Kidney (tissue), 14 donors: Measurements from ENCODE around the gene TMEM119. TPM values are rescaled to one million over a fixed set of nuclear protein-coding genes. Genes with fewer than 3 reads are reported as not detected.

Experiments used
- DNase-seq, 5 donors: peaks; one replicate each; pipeline ENCODE4 v3.0.0-alpha.2; 2013 to 2020
- FAIRE-seq: peaks from 2 replicates; lab custom pipeline; 2012; peaks lifted over from hg19 to GRCh38; lab: Jason Lieb, UNC
- H3K27ac ChIP-seq, 2 donors: one replicate each; pipeline ENCODE4 v1.7.0; 2013; ENCODE audit warnings: low read depth in 2 of 2, low read length in 2 of 2, inconsistent platforms in 1 of 2
- H3K27me3 ChIP-seq: one replicate; pipeline ENCODE4 v1.7.1; 2013; ENCODE audit warnings: low read length, inconsistent platforms; ENCODE audit not compliant: control insufficient read depth, insufficient read depth
- H3K36me3 ChIP-seq, 3 donors: one replicate each; pipeline versions ENCODE4 v1.7.0 to v1.7.1; 2013; ENCODE audit warnings: low read length in 3 of 3, control low read depth in 1 of 3, inconsistent platforms in 1 of 3; ENCODE audit not compliant: insufficient read depth in 3 of 3, control insufficient read depth in 2 of 3
- H3K4me1 ChIP-seq, 3 donors: one replicate each; pipeline versions ENCODE4 v1.7.0 to v1.7.1; 2013; ENCODE audit warnings: low read length in 3 of 3, inconsistent platforms in 1 of 3, low read depth in 1 of 3; ENCODE audit not compliant: control insufficient read depth in 2 of 3, insufficient read depth in 2 of 3
- H3K4me3 ChIP-seq, 3 donors: one replicate each; pipeline versions ENCODE4 v1.7.0 to v1.8.1; 2013; ENCODE audit warnings: low read length in 3 of 3, control low read depth in 1 of 3, inconsistent platforms in 1 of 3
- H3K9ac ChIP-seq, 3 donors: one replicate each; pipeline versions ENCODE4 v1.7.0 to v1.7.1; 2013; ENCODE audit warnings: low read length in 3 of 3, control low read depth in 1 of 3, inconsistent platforms in 1 of 3
- H3K9me3 ChIP-seq, 3 donors: one replicate each; pipeline versions ENCODE4 v1.7.0 to v1.7.1; 2013; ENCODE audit warnings: low read length in 3 of 3, control low read depth in 1 of 3, inconsistent platforms in 1 of 3; ENCODE audit not compliant: control insufficient read depth in 2 of 3, insufficient read depth in 1 of 3
- CTCF ChIP-seq: IDR thresholded peaks from 3 replicates; pipeline ENCODE4 v1.5.1; 2012; ENCODE audit warnings: mild to moderate bottlenecking, moderate library complexity, borderline replicate concordance; ENCODE audit not compliant: insufficient read depth; ENCODE audit errors: extremely low read depth
- intact Hi-C: fragments of 100-400 bp; cut with DNase I; formaldehyde crosslinking; loops from one replicate; pipeline ENCODE4 v1.11.1; 2022
- polyA plus RNA-seq: library from polyadenylated mRNA; stranded (reverse); fragments of 350-450 nt; fragmentation: Illumina TruSeq; extraction: RNeasy Lipid Tissue Mini Kit (QIAGEN cat#74804); gene quantifications from one replicate; pipeline ENCODE4 v1.2.3, GENCODE V29; 2014; ENCODE audit warnings: low read depth, low replicate concordance; ENCODE audit not compliant: insufficient read depth
- total RNA-seq: library from RNA; stranded (reverse); fragmentation: NEBNext Ultra II Directional; extraction: Animal tissue kit (Norgen Biotek cat#: 25700); gene quantifications from one replicate; pipeline ENCODE4 v1.2.1, GENCODE V29; 2021
- donor health status: control.
- donor health status: control.
- donor health status: control.
- donor health status: control.
- donor health status: control.
- donor health status: DM: yes; HTN: yes; CAD: no.
- donor health status: Normal renal cell carcinoma (clear cell type).

TMEM119 gene
- total and polyA plus RNA-seq, 2 donors from 2014 or later = 4.1 to 15.8 TPM

GRCh38 chr12:108589840-108590229 is 8.0 kb downstream of the TMEM119 start:
- H3K4me3 ChIP-seq = no peak overlapping the region
- DNase-seq = peak in 1 of 5 donors; percentile 57
- FAIRE-seq = no peak
- H3K27ac ChIP-seq = no peak overlapping the region
- intact Hi-C loops = no loop called here
- no peak for TF ChIP-seq CTCF
- no peaks in the 10 kb centered on the region for H3K36me3 ChIP-seq
- H3K27me3 ChIP-seq = no peaks in the 10 kb centered on the region
- H3K9ac ChIP-seq = no peak overlapping the region
- no peaks in the 10 kb centered on the region for H3K9me3 ChIP-seq
- H3K4me1 ChIP-seq = no peaks in the 10 kb centered on the region

GRCh38 chr12:108589028-108589839 is 8.7 kb downstream of the TMEM119 start:
- intact Hi-C loops = no loop called here
- no peak for TF ChIP-seq CTCF
- H3K9me3 ChIP-seq = no peaks in the 10 kb centered on the region
- no peak overlapping the region for H3K27ac ChIP-seq
- DNase-seq (peak; percentile 71 to 87 (median 84)), FAIRE-seq (no peak)
- H3K27me3 ChIP-seq = no peaks in the 10 kb centered on the region
- H3K36me3 ChIP-seq = no peaks in the 10 kb centered on the region
- H3K4me1 ChIP-seq = no peaks in the 10 kb centered on the region
- no peak overlapping the region for H3K9ac ChIP-seq
- no peak overlapping the region for H3K4me3 ChIP-seq

- no peak overlapping the region for H3K9ac ChIP-seq
These were observed 10.1 kb downstream of the TMEM119 start for GRCh38 chr12:108587826-108588225.

More at GRCh38 chr12:108587826-108588225, 10.1 kb downstream of the TMEM119 start:
- Histone ChIP-seq H3K4me1 (peaks cover 0 to 4% (median 0%) of the 10 kb centered on the region in 3 donors), H3K9me3 (no peaks in the 10 kb centered on the region), H3K36me3 (no peaks in the 10 kb centered on the region), H3K27me3 (no peaks in the 10 kb centered on the region), H3K4me3 (no peak overlapping the region), H3K27ac (no peak overlapping the region)
- TF ChIP-seq CTCF = no peak
- no peak for FAIRE-seq
- intact Hi-C loops = no loop called here
- peak in 1 of 5 donors; percentile 32 for DNase-seq
